Lower leg skin (tissue), 3 donors: ENCODE measurements around the gene TSEN54.

Experiments
- POLR2A ChIP-seq, 2 donors: fragments of 450-650 bp; IDR thresholded peaks; one replicate each; pipeline ENCODE4 v1.6.1; 2016 to 2017; ENCODE audit warnings: antibody characterized with exemption in 2 of 2, mild to moderate bottlenecking in 1 of 2, moderate library complexity in 1 of 2
- TF ChIP-seq, protein P1 (sequence below), 3 donors: fragments of 450-650 bp; IDR thresholded peaks; one replicate each; pipeline ENCODE4 v1.5.1; 2016; ENCODE audit warnings: antibody characterized with exemption in 3 of 3, mild to moderate bottlenecking in 3 of 3, moderate library complexity in 2 of 3

DNA sequence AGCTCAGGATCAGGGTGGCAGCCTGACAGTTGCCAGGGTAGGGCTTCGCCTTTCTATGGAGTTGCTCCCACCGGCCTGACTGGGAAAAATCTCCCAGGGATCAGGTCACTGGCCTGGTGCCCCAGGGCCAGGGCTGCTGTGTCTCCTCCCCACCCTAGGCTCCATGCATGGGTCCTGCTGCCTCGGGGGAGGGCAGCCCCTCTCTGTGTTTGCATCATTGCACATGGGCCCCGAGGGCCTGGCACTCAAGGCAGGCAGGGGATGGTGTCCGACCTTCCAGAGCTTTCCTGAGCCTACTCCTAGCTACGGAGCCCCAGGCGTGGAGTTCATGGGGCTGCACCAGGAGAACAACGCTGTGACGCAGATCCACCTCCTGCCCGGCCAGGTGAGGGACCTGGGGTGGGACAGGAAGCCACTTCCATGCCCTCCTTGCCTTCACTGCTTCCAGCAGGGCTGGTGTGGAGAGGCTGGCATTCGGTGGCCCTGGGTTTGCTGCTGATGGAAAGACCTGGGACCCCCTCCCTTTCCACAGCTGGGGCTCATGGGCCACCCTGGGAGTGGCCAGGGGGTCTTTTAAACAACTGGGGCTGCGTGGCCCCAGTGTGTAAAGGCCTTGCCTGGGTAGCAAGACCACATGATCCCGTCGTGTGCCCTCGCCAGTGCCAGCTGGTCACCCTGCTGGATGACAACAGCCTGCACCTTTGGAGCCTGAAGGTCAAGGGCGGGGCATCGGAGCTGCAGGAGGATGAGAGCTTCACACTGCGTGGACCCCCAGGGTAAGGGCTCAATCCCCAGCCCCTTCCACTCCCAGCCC, 41.7 kb downstream of the TSEN54 start:
- TF ChIP-seq, protein P1, sequence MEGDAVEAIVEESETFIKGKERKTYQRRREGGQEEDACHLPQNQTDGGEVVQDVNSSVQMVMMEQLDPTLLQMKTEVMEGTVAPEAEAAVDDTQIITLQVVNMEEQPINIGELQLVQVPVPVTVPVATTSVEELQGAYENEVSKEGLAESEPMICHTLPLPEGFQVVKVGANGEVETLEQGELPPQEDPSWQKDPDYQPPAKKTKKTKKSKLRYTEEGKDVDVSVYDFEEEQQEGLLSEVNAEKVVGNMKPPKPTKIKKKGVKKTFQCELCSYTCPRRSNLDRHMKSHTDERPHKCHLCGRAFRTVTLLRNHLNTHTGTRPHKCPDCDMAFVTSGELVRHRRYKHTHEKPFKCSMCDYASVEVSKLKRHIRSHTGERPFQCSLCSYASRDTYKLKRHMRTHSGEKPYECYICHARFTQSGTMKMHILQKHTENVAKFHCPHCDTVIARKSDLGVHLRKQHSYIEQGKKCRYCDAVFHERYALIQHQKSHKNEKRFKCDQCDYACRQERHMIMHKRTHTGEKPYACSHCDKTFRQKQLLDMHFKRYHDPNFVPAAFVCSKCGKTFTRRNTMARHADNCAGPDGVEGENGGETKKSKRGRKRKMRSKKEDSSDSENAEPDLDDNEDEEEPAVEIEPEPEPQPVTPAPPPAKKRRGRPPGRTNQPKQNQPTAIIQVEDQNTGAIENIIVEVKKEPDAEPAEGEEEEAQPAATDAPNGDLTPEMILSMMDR (IDR thresholded peaks at IDR 0.05): no peak
- TF ChIP-seq POLR2A (IDR thresholded peaks at IDR 0.05): no peak
